Fibroblast of lung (primary cell): ENCODE data around the gene SCGB1C1. TPM values are rescaled to one million over a fixed set of nuclear protein-coding genes. Genes with fewer than 3 reads are reported as not detected.

Source experiments
- DNase-seq, 2 donors: peaks; one replicate each; pipeline versions ENCODE4 v3.0.0 to v3.0.0-alpha.2; 2010; ENCODE audit warnings: low read depth in 2 of 2
- H2AFZ ChIP-seq: 2 replicates; pipeline ENCODE4 v1.5.1; 2012; ENCODE audit warnings: low read length, control low read depth, inconsistent platforms
- H3K27ac ChIP-seq: 2 replicates; pipeline ENCODE4 v1.5.1; 2011; ENCODE audit warnings: low read length, control low read depth; ENCODE audit not compliant: insufficient read depth
- H3K27me3 ChIP-seq: 2 replicates; pipeline ENCODE4 v1.5.1; 2011; ENCODE audit warnings: mild to moderate bottlenecking, low read length; ENCODE audit not compliant: control insufficient read depth, insufficient read depth
- H3K36me3 ChIP-seq: 2 replicates; pipeline ENCODE4 v1.5.1; 2011; ENCODE audit warnings: low read length; ENCODE audit not compliant: control insufficient read depth, insufficient read depth
- H3K4me1 ChIP-seq: 2 replicates; pipeline ENCODE4 v1.5.1; 2011; ENCODE audit warnings: low read length; ENCODE audit not compliant: control insufficient read depth, insufficient read depth; ENCODE audit errors: extremely low read depth
- H3K4me2 ChIP-seq: 2 replicates; pipeline ENCODE4 v1.5.1; 2011; ENCODE audit warnings: low read length, control low read depth; ENCODE audit not compliant: insufficient read depth; ENCODE audit errors: extremely low read depth
- H3K4me3 ChIP-seq, 4 experiments: fragments of 200-600 bp in 1 of 4; sonication (generic) in 1 of 4; replicated peaks in 1 of 4; 2 replicates each; pipeline ENCODE4 v1.5.1; 2011 to 2016; ENCODE audit warnings: low read length in 4 of 4, low read depth in 3 of 4, mild to moderate bottlenecking in 3 of 4, control low read depth in 2 of 4, inconsistent platforms in 1 of 4, mixed read lengths in 1 of 4; ENCODE audit not compliant: insufficient read depth in 1 of 4; ENCODE audit errors: control extremely low read depth in 1 of 4
- H3K79me2 ChIP-seq: 2 replicates; pipeline ENCODE4 v1.5.1; 2012; ENCODE audit warnings: mild to moderate bottlenecking, low read length, inconsistent platforms; ENCODE audit not compliant: control insufficient read depth, insufficient read depth
- H3K9ac ChIP-seq: 2 replicates; pipeline ENCODE4 v1.5.1; 2011; ENCODE audit warnings: mild to moderate bottlenecking, low read length, control low read depth; ENCODE audit not compliant: insufficient read depth
- H3K9me3 ChIP-seq: 2 replicates; pipeline ENCODE4 v1.5.1; 2012; ENCODE audit warnings: low read depth, low read length; ENCODE audit not compliant: control insufficient read depth, insufficient read depth
- H4K20me1 ChIP-seq: 2 replicates; pipeline ENCODE4 v1.5.1; 2011; ENCODE audit warnings: low read length; ENCODE audit not compliant: control insufficient read depth, insufficient read depth; ENCODE audit errors: extremely low read depth
- EZH2 ChIP-seq: IDR thresholded peaks from 2 replicates; pipeline ENCODE4 v1.5.1; 2012; ENCODE audit warnings: low read length, control low read depth, mild to moderate bottlenecking; ENCODE audit errors: missing control alignments
- polyA plus RNA-seq, 2 donors: library from polyadenylated mRNA; depleted of rRNA in 1 of 2; stranded (reverse) in 1 of 2; unstranded in 1 of 2; fragments of >200 nt; gene quantifications; 2 replicates each; pipeline ENCODE4 v1.2.1, GENCODE V29; 2011 to 2012; ENCODE audit warnings: missing spikeins in 1 of 2
- total RNA-seq: library from RNA; depleted of rRNA; stranded (reverse); fragments of >200 nt; gene quantifications from 2 replicates; pipeline ENCODE4 v1.2.1, GENCODE V29; 2014
- TF ChIP-seq, protein P1 (sequence below), 2 donors: IDR thresholded peaks in 1 of 2; conservative IDR thresholded peaks in 1 of 2; 1 replicate in 1 of 2; 2 replicates in 1 of 2; pipeline ENCODE4 v1.5.1; 2011 to 2012; ENCODE audit warnings: low read length in 2 of 2, control low read depth in 1 of 2, inconsistent platforms in 1 of 2, low read depth in 1 of 2, mild to moderate bottlenecking in 1 of 2

SCGB1C1 gene
- total and polyA plus RNA-seq, 2 donors (not counting 1 experiment from before 2014, with no cell fraction given) = not detected

DNA sequence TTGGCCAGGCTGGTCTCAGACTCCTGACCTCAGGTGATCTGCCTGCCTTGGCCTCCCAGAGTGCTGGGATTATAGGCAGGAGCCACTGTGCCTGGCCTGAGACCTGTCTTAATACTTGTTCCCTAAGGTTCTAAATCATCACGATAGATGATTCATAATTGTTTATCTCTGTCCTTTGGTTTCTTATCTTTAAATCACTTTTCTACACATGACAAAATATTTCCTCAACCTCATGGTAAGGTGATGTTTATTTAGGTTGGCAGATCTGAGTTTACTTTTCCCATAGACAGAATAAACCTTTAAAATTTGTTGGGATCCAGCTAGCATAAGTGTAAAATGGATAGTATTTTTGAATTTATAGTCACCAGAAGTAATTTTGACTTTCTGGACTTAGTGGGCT, 47.4 kb downstream of the SCGB1C1 start:
- no peaks in the 10 kb centered on the region for H3K27me3 ChIP-seq
- no peak overlapping the region for H3K27ac ChIP-seq
- no peaks in the 10 kb centered on the region for H4K20me1 ChIP-seq
- H3K4me1 ChIP-seq = peaks cover 3% of the 10 kb centered on the region
- no peak for DNase-seq
- no peak overlapping the region for H2AFZ ChIP-seq
- TF ChIP-seq, protein P1, sequence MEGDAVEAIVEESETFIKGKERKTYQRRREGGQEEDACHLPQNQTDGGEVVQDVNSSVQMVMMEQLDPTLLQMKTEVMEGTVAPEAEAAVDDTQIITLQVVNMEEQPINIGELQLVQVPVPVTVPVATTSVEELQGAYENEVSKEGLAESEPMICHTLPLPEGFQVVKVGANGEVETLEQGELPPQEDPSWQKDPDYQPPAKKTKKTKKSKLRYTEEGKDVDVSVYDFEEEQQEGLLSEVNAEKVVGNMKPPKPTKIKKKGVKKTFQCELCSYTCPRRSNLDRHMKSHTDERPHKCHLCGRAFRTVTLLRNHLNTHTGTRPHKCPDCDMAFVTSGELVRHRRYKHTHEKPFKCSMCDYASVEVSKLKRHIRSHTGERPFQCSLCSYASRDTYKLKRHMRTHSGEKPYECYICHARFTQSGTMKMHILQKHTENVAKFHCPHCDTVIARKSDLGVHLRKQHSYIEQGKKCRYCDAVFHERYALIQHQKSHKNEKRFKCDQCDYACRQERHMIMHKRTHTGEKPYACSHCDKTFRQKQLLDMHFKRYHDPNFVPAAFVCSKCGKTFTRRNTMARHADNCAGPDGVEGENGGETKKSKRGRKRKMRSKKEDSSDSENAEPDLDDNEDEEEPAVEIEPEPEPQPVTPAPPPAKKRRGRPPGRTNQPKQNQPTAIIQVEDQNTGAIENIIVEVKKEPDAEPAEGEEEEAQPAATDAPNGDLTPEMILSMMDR (conservative IDR thresholded peaks at IDR 0.05 in 1 of 2, IDR thresholded peaks at IDR 0.05 in 1 of 2; ENCODE audit: low read depth in 1 of 2, low read length in 2 of 2) = no peak
- no peak for TF ChIP-seq EZH2
- H3K4me3 ChIP-seq = no peak overlapping the region
- H3K9me3 ChIP-seq = no peaks in the 10 kb centered on the region
- H3K36me3 ChIP-seq = peaks cover 5% of the 10 kb centered on the region
- H3K9ac ChIP-seq = no peak overlapping the region
- peaks cover 41% of the 10 kb centered on the region for H3K79me2 ChIP-seq
- no peak overlapping the region for H3K4me2 ChIP-seq

DNA sequence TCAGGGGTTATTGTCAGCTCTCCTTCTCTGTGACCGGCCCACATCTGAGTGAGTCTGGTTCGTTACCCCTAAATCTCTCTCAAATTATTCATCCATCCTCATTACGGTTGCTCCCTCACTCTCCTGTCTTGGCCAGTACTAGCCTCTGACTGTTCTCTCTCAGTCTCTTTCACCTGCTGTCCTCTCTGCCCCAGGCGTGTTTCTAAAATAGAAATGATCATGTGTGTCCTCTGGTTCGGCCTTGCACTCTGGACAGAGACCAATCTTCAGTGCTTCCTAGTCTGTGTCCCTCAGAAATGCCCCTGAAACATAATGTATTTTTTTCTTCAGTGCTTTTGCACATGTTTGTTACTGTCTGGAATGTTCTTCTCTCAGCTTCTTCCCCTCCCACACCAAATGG, 48.8 kb downstream of the SCGB1C1 start:
- Histone ChIP-seq H3K4me3 (no peak overlapping the region), H3K27me3 (no peaks in the 10 kb centered on the region), H3K9me3 (no peaks in the 10 kb centered on the region), H3K36me3 (peaks cover 16% of the 10 kb centered on the region), H3K79me2 (peaks cover 38% of the 10 kb centered on the region), H3K9ac (no peak overlapping the region), H3K4me2 (no peak overlapping the region), H2AFZ (no peak overlapping the region), H4K20me1 (no peaks in the 10 kb centered on the region), H3K27ac (no peak overlapping the region), H3K4me1 (peaks cover 3% of the 10 kb centered on the region)
- DNase-seq = no peak
- no peak for TF ChIP-seq EZH2
- TF ChIP-seq, protein P1 (conservative IDR thresholded peaks at IDR 0.05 in 1 of 2, IDR thresholded peaks at IDR 0.05 in 1 of 2; ENCODE audit: low read depth in 1 of 2, low read length in 2 of 2) = no peak

Other genes starting within 250 kb of the SCGB1C1 start
- gene BET1L, start 14.3 kb downstream of the SCGB1C1 start, total RNA-seq = 17.2 and 21.1 TPM in 2 replicates
- gene BET1L, start 14.3 kb downstream of the SCGB1C1 start, polyA plus RNA-seq = 63.5 and 70.2 TPM in 2 replicates
- 153 and 230 TPM in 2 replicates for gene RIC8A, start 14.6 kb downstream of the SCGB1C1 start, total RNA-seq
- 106 and 128 TPM in 2 replicates for gene RIC8A, start 14.6 kb downstream of the SCGB1C1 start, polyA plus RNA-seq
- 8.8 and 9.5 TPM in 2 replicates for gene SIRT3, start 43.3 kb downstream of the SCGB1C1 start, total RNA-seq
- gene SIRT3, start 43.3 kb downstream of the SCGB1C1 start, polyA plus RNA-seq = 10.2 and 11.0 TPM in 2 replicates
- 81.4 and 106 TPM in 2 replicates for gene PSMD13, start 43.9 kb downstream of the SCGB1C1 start, total RNA-seq
- 147 and 178 TPM in 2 replicates for gene PSMD13, start 43.9 kb downstream of the SCGB1C1 start, polyA plus RNA-seq
- gene NLRP6, start 85.3 kb downstream of the SCGB1C1 start, total RNA-seq = not detected in 2 replicates
- not detected in 2 replicates for gene NLRP6, start 85.3 kb downstream of the SCGB1C1 start, polyA plus RNA-seq
- gene PGGHG, start 96.0 kb downstream of the SCGB1C1 start, total RNA-seq = 8.4 and 8.5 TPM in 2 replicates
- gene PGGHG, start 96.0 kb downstream of the SCGB1C1 start, polyA plus RNA-seq = 3.1 and 4.6 TPM in 2 replicates
- gene IFITM5, start 106.4 kb downstream of the SCGB1C1 start, total RNA-seq = 0.50 TPM in 1 of 2 replicates, not detected in the other
- not detected in 2 replicates for gene IFITM5, start 106.4 kb downstream of the SCGB1C1 start, polyA plus RNA-seq
- gene IFITM2, start 114.7 kb downstream of the SCGB1C1 start, total RNA-seq = 51.2 and 96.8 TPM in 2 replicates
- gene IFITM2, start 114.7 kb downstream of the SCGB1C1 start, polyA plus RNA-seq = 434 and 714 TPM in 2 replicates
- 21.1 and 41.6 TPM in 2 replicates for gene IFITM1, start 121.0 kb downstream of the SCGB1C1 start, total RNA-seq
- gene IFITM1, start 121.0 kb downstream of the SCGB1C1 start, polyA plus RNA-seq = 54.9 and 93.0 TPM in 2 replicates
- 74.1 and 76.0 TPM in 2 replicates for gene IFITM3, start 127.8 kb downstream of the SCGB1C1 start, total RNA-seq
- gene IFITM3, start 127.8 kb downstream of the SCGB1C1 start, polyA plus RNA-seq = 482 and 876 TPM in 2 replicates
- gene B4GALNT4, start 176.4 kb downstream of the SCGB1C1 start, total RNA-seq = 1.5 and 1.8 TPM in 2 replicates
- 1.4 and 3.8 TPM in 2 replicates for gene B4GALNT4, start 176.4 kb downstream of the SCGB1C1 start, polyA plus RNA-seq
- 0.26 and 0.83 TPM in 2 replicates for gene PKP3, start 201.1 kb downstream of the SCGB1C1 start, total RNA-seq
- gene PKP3, start 201.1 kb downstream of the SCGB1C1 start, polyA plus RNA-seq = 0.17 and 0.24 TPM in 2 replicates
- gene SIGIRR, start 221.9 kb downstream of the SCGB1C1 start, total RNA-seq = 13.4 and 16.7 TPM in 2 replicates
- gene SIGIRR, start 221.9 kb downstream of the SCGB1C1 start, polyA plus RNA-seq = 8.9 and 10.5 TPM in 2 replicates
- gene ANO9, start 248.9 kb downstream of the SCGB1C1 start, total RNA-seq = not detected in 2 replicates
- not detected in 2 replicates for gene ANO9, start 248.9 kb downstream of the SCGB1C1 start, polyA plus RNA-seq